HEK293T (cell line): ENCODE results near the gene KCNK1.

Experiments
- ARNT ChIP-seq: fragments of 450-650 bp; IDR thresholded peaks from 2 replicates; pipeline ENCODE4 v1.6.1; 2017; ENCODE audit warnings: mild to moderate bottlenecking
- ELF4 ChIP-seq: fragments of 450-650 bp; IDR thresholded peaks from 2 replicates; pipeline ENCODE4 v1.6.1; 2017; ENCODE audit warnings: antibody characterized with exemption
- FOXA1 ChIP-seq: fragments of 450-650 bp; IDR thresholded peaks from 2 replicates; pipeline ENCODE4 v1.6.1; 2016; ENCODE audit warnings: mild to moderate bottlenecking
- FOXK2 ChIP-seq: fragments of 450-650 bp; IDR thresholded peaks from 2 replicates; pipeline ENCODE4 v1.6.1; 2016; ENCODE audit warnings: mild to moderate bottlenecking
- FOXM1 ChIP-seq: fragments of 450-650 bp; IDR thresholded peaks from 2 replicates; pipeline ENCODE4 v1.6.1; 2017; ENCODE audit warnings: mild to moderate bottlenecking, borderline replicate concordance
- LEF1 ChIP-seq: fragments of 450-650 bp; IDR thresholded peaks from 2 replicates; pipeline ENCODE4 v1.6.1; 2017; ENCODE audit warnings: mild to moderate bottlenecking, borderline replicate concordance
- NFRKB ChIP-seq: fragments of 450-650 bp; IDR thresholded peaks from 2 replicates; pipeline ENCODE4 v1.6.1; 2016; ENCODE audit warnings: mild to moderate bottlenecking, moderate library complexity
- SP1 ChIP-seq: fragments of 450-650 bp; IDR thresholded peaks from 2 replicates; pipeline ENCODE4 v1.6.1; 2017
- ZNF384 ChIP-seq: fragments of 450-650 bp; IDR thresholded peaks from 2 replicates; pipeline ENCODE4 v1.6.1; 2016
- TF ChIP-seq, protein P1 (sequence below): fragments of 450-650 bp; IDR thresholded peaks from 2 replicates; pipeline ENCODE4 v1.6.1; 2016

DNA sequence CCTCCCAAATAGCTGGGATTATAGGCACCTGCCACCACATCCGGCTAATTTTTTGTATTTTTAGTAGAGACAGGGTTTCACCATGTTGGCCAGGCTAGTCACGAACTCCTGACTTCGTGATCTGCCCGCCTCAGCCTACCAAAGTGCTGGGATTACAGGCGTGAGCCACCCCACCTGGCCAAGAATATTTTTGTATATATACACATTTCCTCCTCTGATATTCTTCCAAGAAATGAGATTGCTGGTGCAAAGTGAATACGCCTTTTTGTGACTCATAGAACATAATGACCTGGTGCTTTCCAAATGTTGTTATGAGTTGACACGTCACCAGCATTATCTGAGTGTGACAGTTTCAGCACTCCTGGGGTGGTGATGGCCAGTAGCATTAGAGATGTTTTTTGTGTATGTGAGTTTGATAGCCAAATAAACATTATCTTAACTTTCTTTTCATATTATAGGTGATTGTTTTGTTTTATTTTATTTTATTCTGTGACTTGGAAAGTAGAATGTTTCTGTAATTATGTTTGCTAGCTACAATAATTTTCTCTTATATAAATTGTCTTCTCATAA is 54.9 kb downstream of the KCNK1 start:
- TF ChIP-seq FOXA1 (no peak), ARNT (no peak), FOXM1 (no peak), FOXK2 (no peak), NFRKB (no peak), ZNF384 (no peak), ELF4 (no peak), SP1 (no peak), LEF1 (no peak)
- TF ChIP-seq, protein P1, sequence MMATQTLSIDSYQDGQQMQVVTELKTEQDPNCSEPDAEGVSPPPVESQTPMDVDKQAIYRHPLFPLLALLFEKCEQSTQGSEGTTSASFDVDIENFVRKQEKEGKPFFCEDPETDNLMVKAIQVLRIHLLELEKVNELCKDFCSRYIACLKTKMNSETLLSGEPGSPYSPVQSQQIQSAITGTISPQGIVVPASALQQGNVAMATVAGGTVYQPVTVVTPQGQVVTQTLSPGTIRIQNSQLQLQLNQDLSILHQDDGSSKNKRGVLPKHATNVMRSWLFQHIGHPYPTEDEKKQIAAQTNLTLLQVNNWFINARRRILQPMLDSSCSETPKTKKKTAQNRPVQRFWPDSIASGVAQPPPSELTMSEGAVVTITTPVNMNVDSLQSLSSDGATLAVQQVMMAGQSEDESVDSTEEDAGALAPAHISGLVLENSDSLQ: no peak
